Neural cell (in vitro differentiated cells): ENCODE results near the gene SRRM2. TPM values are rescaled to one million over a fixed set of nuclear protein-coding genes. Genes with fewer than 3 reads are reported as not detected.

Experiments used
- H2AFZ ChIP-seq: fragments of 200-600, 300-800 bp; sonication (generic), shearing (Covaris generic); 2 replicates; pipeline ENCODE4 v1.6.0; 2014; ENCODE audit warnings: low read depth, mild to moderate bottlenecking, antibody characterized with exemption, low read length, moderate library complexity
- H3F3A ChIP-seq: fragments of 200-600 bp; shearing (Covaris generic); 2 replicates; pipeline ENCODE4 v1.6.1; 2016; ENCODE audit warnings: mild to moderate bottlenecking, moderate library complexity, mixed read lengths, antibody characterized with exemption, low read length; ENCODE audit not compliant: insufficient read depth, poor library complexity, severe bottlenecking
- H3K27ac ChIP-seq: fragments of 200-600, 300-800 bp; sonication (generic), shearing (Covaris generic); 2 replicates; pipeline ENCODE4 v1.5.1; 2014; ENCODE audit warnings: mild to moderate bottlenecking, low read length, moderate library complexity
- H3K27me3 ChIP-seq: fragments of 300-800, 200-600 bp; sonication (generic), shearing (Covaris generic); 2 replicates; pipeline ENCODE4 v1.6.0; 2014; ENCODE audit warnings: mild to moderate bottlenecking, low read depth, low read length, moderate library complexity; ENCODE audit not compliant: insufficient read depth
- H3K36me3 ChIP-seq: fragments of 300-800, 200-600 bp; sonication (generic), shearing (Covaris generic); 2 replicates; pipeline ENCODE4 v1.5.1; 2014; ENCODE audit warnings: mild to moderate bottlenecking, antibody characterized with exemption, low read length, moderate library complexity; ENCODE audit not compliant: insufficient read depth
- H3K4me2 ChIP-seq: fragments of 300-800, 200-600 bp; sonication (generic), shearing (Covaris generic); 2 replicates; pipeline ENCODE4 v1.6.0; 2014; ENCODE audit warnings: mild to moderate bottlenecking, low read length
- H3K4me3 ChIP-seq: fragments of 300-800, 200-600 bp; sonication (generic), shearing (Covaris generic); 2 replicates; pipeline ENCODE4 v1.5.1; 2014; ENCODE audit warnings: mild to moderate bottlenecking, low read length, moderate library complexity
- H3K79me2 ChIP-seq: fragments of 200-600 bp; shearing (Covaris generic); replicated peaks from 2 replicates; pipeline ENCODE4 v1.6.0; 2014; ENCODE audit warnings: mild to moderate bottlenecking, low read length, moderate library complexity; ENCODE audit not compliant: insufficient read depth
- H3K9ac ChIP-seq: fragments of 300-800, 200-600 bp; sonication (generic), shearing (Covaris generic); 2 replicates; pipeline ENCODE4 v1.6.1; 2016; ENCODE audit warnings: mild to moderate bottlenecking, low read length, mixed read lengths
- H3K9me2 ChIP-seq: fragments of 200-600 bp; shearing (Covaris generic); 2 replicates; pipeline ENCODE4 v1.6.1; 2016; ENCODE audit warnings: mild to moderate bottlenecking, low read length, mixed read lengths; ENCODE audit not compliant: insufficient read depth
- H3K9me3 ChIP-seq: fragments of 200-600, 300-800 bp; sonication (generic), shearing (Covaris generic); 2 replicates; pipeline ENCODE4 v1.6.1; 2016; ENCODE audit warnings: mild to moderate bottlenecking, mixed run types, low read length, moderate library complexity, mixed read lengths
- H4K20me1 ChIP-seq: fragments of 200-600 bp; shearing (Covaris generic); 2 replicates; pipeline ENCODE4 v1.6.1; 2016; ENCODE audit warnings: mild to moderate bottlenecking, mixed run types; ENCODE audit not compliant: insufficient read depth
- EP300 ChIP-seq: fragments of 450-650 bp; conservative IDR thresholded peaks from 2 replicates; pipeline ENCODE4 v1.6.1; 2014; ENCODE audit warnings: antibody characterized with exemption, mild to moderate bottlenecking, moderate library complexity; ENCODE audit not compliant: poor library complexity, severe bottlenecking
- EZH2 ChIP-seq: fragments of 200-600, 300-800 bp; shearing (Covaris generic), sonication (generic); IDR thresholded peaks from 2 replicates; pipeline ENCODE4 v1.6.1; 2014; ENCODE audit warnings: antibody characterized with exemption, low read length, borderline replicate concordance, mild to moderate bottlenecking; ENCODE audit not compliant: insufficient read depth, poor library complexity, severe bottlenecking
- POLR2AphosphoS5 ChIP-seq: IDR thresholded peaks from 2 replicates; pipeline ENCODE4 v1.6.1; 2012
- RAD21 ChIP-seq: fragments of 450-650 bp; conservative IDR thresholded peaks from 2 replicates; pipeline ENCODE4 v1.6.1; 2014; ENCODE audit warnings: antibody characterized with exemption, mild to moderate bottlenecking, moderate library complexity
- SMC3 ChIP-seq: fragments of 450-650 bp; conservative IDR thresholded peaks from 2 replicates; pipeline ENCODE4 v1.6.1; 2014; ENCODE audit warnings: antibody characterized with exemption, mild to moderate bottlenecking, moderate library complexity; ENCODE audit not compliant: poor library complexity
- TAF1 ChIP-seq: IDR thresholded peaks from 2 replicates; pipeline ENCODE4 v1.6.1; 2012; ENCODE audit warnings: low read depth
- polyA plus RNA-seq: library from polyadenylated mRNA; depleted of rRNA; stranded (reverse); fragments of >200 nt; gene quantifications from 2 replicates; pipeline ENCODE4 v1.2.3, GENCODE V29; 2014
- TF ChIP-seq, protein P1 (sequence below): IDR thresholded peaks from 2 replicates; pipeline ENCODE4 v1.6.1; 2012; ENCODE audit warnings: borderline replicate concordance
- TF ChIP-seq, protein P2 (sequence below): fragments of 450-650 bp; IDR thresholded peaks from 2 replicates; pipeline ENCODE4 v1.5.1; 2014; ENCODE audit warnings: antibody characterized with exemption, mild to moderate bottlenecking, moderate library complexity; ENCODE audit not compliant: poor library complexity, severe bottlenecking

SRRM2 gene
- polyA plus RNA-seq, 1 donor from 2014 or later: 40.0 TPM

DNA sequence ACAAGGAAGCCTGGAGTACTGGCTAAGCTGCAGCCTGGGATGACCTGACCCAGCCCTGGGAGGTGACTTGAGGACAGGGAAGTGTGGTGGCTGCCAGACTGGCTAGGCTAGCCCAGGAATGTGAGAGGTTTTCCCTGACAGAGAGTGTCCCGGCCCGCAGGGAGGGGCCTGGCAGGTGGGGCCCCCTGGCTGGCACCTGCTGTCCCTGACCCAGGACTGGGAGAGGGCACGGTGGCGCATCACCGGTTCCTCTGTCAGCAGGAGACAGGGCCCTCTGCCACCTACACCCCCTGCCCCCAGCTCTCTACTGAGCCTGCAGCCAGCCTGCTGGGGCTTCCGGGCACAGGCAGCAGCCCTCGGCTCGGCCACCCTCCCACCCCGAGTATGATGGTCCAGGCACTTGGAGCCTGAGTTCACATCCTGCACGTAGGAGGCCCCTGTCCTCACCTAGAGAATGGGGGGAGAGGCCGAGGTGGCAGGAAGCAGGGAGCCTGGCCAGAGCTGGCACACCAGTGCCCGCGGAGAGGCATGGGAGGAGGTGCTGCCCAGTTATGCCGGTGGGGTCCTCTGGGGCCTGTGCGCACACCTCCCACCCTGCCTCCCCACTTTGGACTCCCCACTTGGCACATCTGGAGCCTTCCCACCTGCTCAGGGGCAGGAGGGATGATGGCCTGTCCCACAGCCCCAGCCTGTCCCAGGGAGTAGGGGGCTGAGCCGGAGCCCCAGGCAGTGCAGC lies 32.9 kb upstream of the SRRM2 start:
- no peak overlapping the region for H2AFZ ChIP-seq
- no peaks in the 10 kb centered on the region for H3K79me2 ChIP-seq
- no peak overlapping the region for H3K4me2 ChIP-seq
- H3K4me3 ChIP-seq: no peak overlapping the region
- no peaks in the 10 kb centered on the region for H3K9me2 ChIP-seq
- no peaks in the 10 kb centered on the region for H4K20me1 ChIP-seq
- no peaks in the 10 kb centered on the region for H3K27me3 ChIP-seq
- TF ChIP-seq, protein P1, sequence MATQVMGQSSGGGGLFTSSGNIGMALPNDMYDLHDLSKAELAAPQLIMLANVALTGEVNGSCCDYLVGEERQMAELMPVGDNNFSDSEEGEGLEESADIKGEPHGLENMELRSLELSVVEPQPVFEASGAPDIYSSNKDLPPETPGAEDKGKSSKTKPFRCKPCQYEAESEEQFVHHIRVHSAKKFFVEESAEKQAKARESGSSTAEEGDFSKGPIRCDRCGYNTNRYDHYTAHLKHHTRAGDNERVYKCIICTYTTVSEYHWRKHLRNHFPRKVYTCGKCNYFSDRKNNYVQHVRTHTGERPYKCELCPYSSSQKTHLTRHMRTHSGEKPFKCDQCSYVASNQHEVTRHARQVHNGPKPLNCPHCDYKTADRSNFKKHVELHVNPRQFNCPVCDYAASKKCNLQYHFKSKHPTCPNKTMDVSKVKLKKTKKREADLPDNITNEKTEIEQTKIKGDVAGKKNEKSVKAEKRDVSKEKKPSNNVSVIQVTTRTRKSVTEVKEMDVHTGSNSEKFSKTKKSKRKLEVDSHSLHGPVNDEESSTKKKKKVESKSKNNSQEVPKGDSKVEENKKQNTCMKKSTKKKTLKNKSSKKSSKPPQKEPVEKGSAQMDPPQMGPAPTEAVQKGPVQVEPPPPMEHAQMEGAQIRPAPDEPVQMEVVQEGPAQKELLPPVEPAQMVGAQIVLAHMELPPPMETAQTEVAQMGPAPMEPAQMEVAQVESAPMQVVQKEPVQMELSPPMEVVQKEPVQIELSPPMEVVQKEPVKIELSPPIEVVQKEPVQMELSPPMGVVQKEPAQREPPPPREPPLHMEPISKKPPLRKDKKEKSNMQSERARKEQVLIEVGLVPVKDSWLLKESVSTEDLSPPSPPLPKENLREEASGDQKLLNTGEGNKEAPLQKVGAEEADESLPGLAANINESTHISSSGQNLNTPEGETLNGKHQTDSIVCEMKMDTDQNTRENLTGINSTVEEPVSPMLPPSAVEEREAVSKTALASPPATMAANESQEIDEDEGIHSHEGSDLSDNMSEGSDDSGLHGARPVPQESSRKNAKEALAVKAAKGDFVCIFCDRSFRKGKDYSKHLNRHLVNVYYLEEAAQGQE: no peak
- no peak for TF ChIP-seq SMC3
- H3F3A ChIP-seq: no peaks in the 10 kb centered on the region
- no peaks in the 10 kb centered on the region for H3K9me3 ChIP-seq
- H3K9ac ChIP-seq: no peak overlapping the region
- no peak overlapping the region for H3K27ac ChIP-seq
- no peaks in the 10 kb centered on the region for H3K36me3 ChIP-seq

DNA sequence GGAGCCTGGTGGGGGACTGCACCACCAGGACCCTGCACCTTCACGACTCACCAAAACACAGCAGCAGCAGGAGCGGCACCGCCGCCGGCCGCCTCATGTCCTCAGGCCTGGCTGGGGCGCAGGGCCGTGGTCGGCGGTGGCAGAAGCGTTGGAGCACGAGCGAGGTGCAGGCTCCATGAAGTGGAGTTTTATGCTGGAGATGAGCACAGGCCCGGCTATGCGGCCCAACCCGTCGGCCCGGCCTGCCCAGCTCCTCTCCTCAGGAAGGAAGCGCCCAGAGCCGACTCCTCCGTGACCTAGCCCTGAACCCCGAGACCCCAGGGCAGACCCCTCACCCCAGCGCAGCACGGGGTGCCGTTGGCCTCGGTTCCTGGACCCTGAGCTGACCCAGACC lies 32.4 kb upstream of the SRRM2 start, which contains the start of gene PRSS27:
PRSS27 (minus strand) TSS at position 161 of the 394 bp plus-strand sequence; CDS start at position 97, 64 bp downstream.
- Histone ChIP-seq H3K27ac (no peak within 1 kb of the TSS), H3K9me3 (no peaks in the 10 kb centered on the region), H4K20me1 (no peaks in the 10 kb centered on the region), H3K36me3 (no peaks in the 10 kb centered on the region), H3F3A (no peaks in the 10 kb centered on the region), H3K79me2 (no peaks in the 10 kb centered on the region), H2AFZ (peak within 1 kb of the TSS; percentile 51), H3K9me2 (no peaks in the 10 kb centered on the region), H3K27me3 (no peaks in the 10 kb centered on the region), H3K9ac (peak within 1 kb of the TSS; percentile 63), H3K4me3 (peak within 1 kb of the TSS; percentile 67), H3K4me2 (no peak within 1 kb of the TSS)
- no peak for TF ChIP-seq SMC3
- TF ChIP-seq, protein P2, sequence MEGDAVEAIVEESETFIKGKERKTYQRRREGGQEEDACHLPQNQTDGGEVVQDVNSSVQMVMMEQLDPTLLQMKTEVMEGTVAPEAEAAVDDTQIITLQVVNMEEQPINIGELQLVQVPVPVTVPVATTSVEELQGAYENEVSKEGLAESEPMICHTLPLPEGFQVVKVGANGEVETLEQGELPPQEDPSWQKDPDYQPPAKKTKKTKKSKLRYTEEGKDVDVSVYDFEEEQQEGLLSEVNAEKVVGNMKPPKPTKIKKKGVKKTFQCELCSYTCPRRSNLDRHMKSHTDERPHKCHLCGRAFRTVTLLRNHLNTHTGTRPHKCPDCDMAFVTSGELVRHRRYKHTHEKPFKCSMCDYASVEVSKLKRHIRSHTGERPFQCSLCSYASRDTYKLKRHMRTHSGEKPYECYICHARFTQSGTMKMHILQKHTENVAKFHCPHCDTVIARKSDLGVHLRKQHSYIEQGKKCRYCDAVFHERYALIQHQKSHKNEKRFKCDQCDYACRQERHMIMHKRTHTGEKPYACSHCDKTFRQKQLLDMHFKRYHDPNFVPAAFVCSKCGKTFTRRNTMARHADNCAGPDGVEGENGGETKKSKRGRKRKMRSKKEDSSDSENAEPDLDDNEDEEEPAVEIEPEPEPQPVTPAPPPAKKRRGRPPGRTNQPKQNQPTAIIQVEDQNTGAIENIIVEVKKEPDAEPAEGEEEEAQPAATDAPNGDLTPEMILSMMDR: no peak
- TF ChIP-seq, protein P1: no peak
- TF ChIP-seq RAD21: no peak
- TF ChIP-seq EZH2: no peak
- TF ChIP-seq TAF1: no peak
- no peak for TF ChIP-seq POLR2AphosphoS5
- TF ChIP-seq EP300: no peak
